Measurements from ENCODE around the gene TULP4. TPM values are rescaled to one million over a fixed set of nuclear protein-coding genes. Genes with fewer than 3 reads are reported as not detected.

The TULP4 gene
- polyA plus RNA-seq, 4 donors, result 16.4 to 18.9 (median 18.3) TPM

- no peak for DNase-seq (ENCODE audit: low read depth in 4 of 4, low spot score in 3 of 4)
Measured at GRCh38 chr6:158356586-158357546, 44.6 kb downstream of the TULP4 start.

GRCh38 chr6:158357570-158358216, 45.4 kb downstream of the TULP4 start:
- no peak for DNase-seq (ENCODE audit: low read depth in 4 of 4, low spot score in 3 of 4)

GRCh38 chr6:158358450-158359077, 46.3 kb downstream of the TULP4 start:
- no peak for DNase-seq (ENCODE audit: low read depth in 4 of 4, low spot score in 3 of 4)

GRCh38 chr6:158361068-158361467, 48.8 kb downstream of the TULP4 start:
- no peak for DNase-seq (ENCODE audit: low read depth in 4 of 4, low spot score in 3 of 4)

- DNase-seq (ENCODE audit: low read depth in 4 of 4, low spot score in 3 of 4), result no peak
Measured at GRCh38 chr6:158361961-158362669, 49.9 kb downstream of the TULP4 start.

GRCh38 chr6:158366363-158366762, 54.1 kb downstream of the TULP4 start:
- DNase-seq (ENCODE audit: low read depth in 4 of 4, low spot score in 3 of 4), result no peak

GRCh38 chr6:158367816-158368215, 55.6 kb downstream of the TULP4 start:
- no peak for DNase-seq (ENCODE audit: low read depth in 4 of 4, low spot score in 3 of 4)

GRCh38 chr6:158369241-158369640, 57.0 kb downstream of the TULP4 start:
- no peak for DNase-seq (ENCODE audit: low read depth in 4 of 4, low spot score in 3 of 4)

- no peak for DNase-seq (ENCODE audit: low read depth in 4 of 4, low spot score in 3 of 4)
Measured at GRCh38 chr6:158370805-158371204, 58.5 kb downstream of the TULP4 start.

- DNase-seq (ENCODE audit: low read depth in 4 of 4, low spot score in 3 of 4), result no peak
Measured at GRCh38 chr6:158371261-158371660, 59.0 kb downstream of the TULP4 start.

- DNase-seq (ENCODE audit: low read depth in 4 of 4, low spot score in 3 of 4), result no peak
Measured at GRCh38 chr6:158372574-158372973, 60.3 kb downstream of the TULP4 start.

- no peak for DNase-seq (ENCODE audit: low read depth in 4 of 4, low spot score in 3 of 4)
Measured at GRCh38 chr6:158373214-158373613, 60.9 kb downstream of the TULP4 start.

- no peak for DNase-seq (ENCODE audit: low read depth in 4 of 4, low spot score in 3 of 4)
Measured at GRCh38 chr6:158374020-158374419, 61.8 kb downstream of the TULP4 start.

GRCh38 chr6:158376631-158377081, 64.4 kb downstream of the TULP4 start:
- DNase-seq (ENCODE audit: low read depth in 4 of 4, low spot score in 3 of 4), result no peak

- peak in 2 of 4 donors; percentile 7 to 9 for DNase-seq (ENCODE audit: low read depth in 4 of 4, low spot score in 3 of 4)
Measured at GRCh38 chr6:158377860-158378259, 65.6 kb downstream of the TULP4 start.

GRCh38 chr6:158379336-158379735, 67.1 kb downstream of the TULP4 start:
- DNase-seq (ENCODE audit: low read depth in 4 of 4, low spot score in 3 of 4), result no peak

GRCh38 chr6:158381214-158381613, 68.9 kb downstream of the TULP4 start:
- DNase-seq (ENCODE audit: low read depth in 4 of 4, low spot score in 3 of 4), result no peak

GRCh38 chr6:158382491-158382890, 70.2 kb downstream of the TULP4 start:
- DNase-seq (ENCODE audit: low read depth in 4 of 4, low spot score in 3 of 4), result no peak

- no peak for DNase-seq (ENCODE audit: low read depth in 4 of 4, low spot score in 3 of 4)
Measured at GRCh38 chr6:158383057-158383456, 70.8 kb downstream of the TULP4 start.

GRCh38 chr6:158383542-158383941, 71.3 kb downstream of the TULP4 start:
- DNase-seq (ENCODE audit: low read depth in 4 of 4, low spot score in 3 of 4), result no peak

GRCh38 chr6:158384671-158385110, 72.4 kb downstream of the TULP4 start:
- no peak for DNase-seq (ENCODE audit: low read depth in 4 of 4, low spot score in 3 of 4)
